NCI-H2107 (cell line): ENCODE measurements around the gene HSPE1.
"Not testable (repeated sequence)": the region's sequence is repeated elsewhere in the genome, so short reads cannot be mapped to it uniquely, and the experiment has no call there.

Experiments
- DNase-seq: peaks from one replicate; lab custom pipeline; 2025; lab: John Stamatoyannopoulos, UW

Gene HSPE1

GRCh38 chr2:197499594-197500502 lies at the start of gene HSPE1, which contains the start of gene HSPD1:
HSPE1 (plus strand) TSS chr2:197500379; CDS start chr2:197500437, 58 bp downstream.
HSPD1 (minus strand) TSS chr2:197499840; CDS start chr2:197498848, 992 bp downstream.
- DNase-seq: peak; percentile 93

GRCh38 chr2:197450465-197450864 lies 49.7 kb upstream of the HSPE1 start:
- peak; percentile 8 for DNase-seq

- DNase-seq: not testable (repeated sequence)
Observed at GRCh38 chr2:197450935-197451358, 49.2 kb upstream of the HSPE1 start.

- DNase-seq: no peak
Observed at GRCh38 chr2:197452754-197453122, 47.4 kb upstream of the HSPE1 start.

GRCh38 chr2:197453123-197453913 lies 46.9 kb upstream of the HSPE1 start, which contains the start of gene COQ10B:
COQ10B (plus strand) TSS chr2:197453552; CDS start chr2:197453561, 9 bp downstream.
- peak; percentile 91 for DNase-seq

GRCh38 chr2:197453914-197454398 lies 46.2 kb upstream of the HSPE1 start:
- no peak for DNase-seq

GRCh38 chr2:197454923-197455322 lies 45.3 kb upstream of the HSPE1 start:
- DNase-seq: no peak

- no peak for DNase-seq
Observed at GRCh38 chr2:197455428-197455827, 44.8 kb upstream of the HSPE1 start.

GRCh38 chr2:197460649-197461048 lies 39.5 kb upstream of the HSPE1 start:
- no peak for DNase-seq

- no peak for DNase-seq
Observed at GRCh38 chr2:197461057-197461456, 39.1 kb upstream of the HSPE1 start.

GRCh38 chr2:197464175-197464574 lies 36.0 kb upstream of the HSPE1 start:
- no peak for DNase-seq

- no peak for DNase-seq
Observed at GRCh38 chr2:197472166-197472565, 28.0 kb upstream of the HSPE1 start.

- DNase-seq: no peak
Observed at GRCh38 chr2:197477797-197478196, 22.4 kb upstream of the HSPE1 start.

GRCh38 chr2:197480165-197481036 lies 19.8 kb upstream of the HSPE1 start:
- no peak for DNase-seq

- DNase-seq: not testable (repeated sequence)
Observed at GRCh38 chr2:197484248-197484647, 15.9 kb upstream of the HSPE1 start.

GRCh38 chr2:197486175-197486574 lies 14.0 kb upstream of the HSPE1 start:
- DNase-seq: no peak

GRCh38 chr2:197487385-197487784 lies 12.8 kb upstream of the HSPE1 start:
- no peak for DNase-seq

- no peak for DNase-seq
Observed at GRCh38 chr2:197495433-197496134, 4.6 kb upstream of the HSPE1 start.

GRCh38 chr2:197496695-197497094 lies 3.5 kb upstream of the HSPE1 start:
- no peak for DNase-seq

- DNase-seq: no peak
Observed at GRCh38 chr2:197497326-197497725, 2.9 kb upstream of the HSPE1 start.
